ENCODE measurements around the gene ACMSD. TPM values are rescaled to one million over a fixed set of nuclear protein-coding genes. Genes with fewer than 3 reads are reported as not detected.

The ACMSD gene
- total RNA-seq, 4 donors from 2014 or later = not detected

DNA sequence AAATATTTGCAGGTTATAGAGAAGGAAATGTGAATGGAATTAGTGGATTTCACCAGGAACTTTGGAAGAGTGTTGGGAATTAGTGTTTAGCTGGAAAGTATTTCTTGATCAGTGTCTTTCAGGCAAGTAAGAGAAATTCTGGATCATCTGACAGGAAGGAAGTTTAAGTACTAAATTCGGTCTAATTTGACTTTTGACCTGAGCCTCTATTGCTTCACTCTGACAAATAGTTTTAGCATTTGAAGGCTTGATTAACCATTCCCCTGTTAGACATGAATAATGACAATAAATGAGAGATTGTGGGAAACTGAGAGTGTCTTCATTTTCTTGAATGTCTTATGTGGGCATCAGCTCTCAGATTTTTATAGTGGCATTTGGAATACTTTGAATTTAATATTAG, 96.2 kb downstream of the ACMSD start:
- Histone ChIP-seq H3K4me3 (no peak overlapping the region), H3K9me3 (no peaks in the 10 kb centered on the region), H3K27me3 (no peaks in the 10 kb centered on the region), H3K27ac (no peak overlapping the region), H3K36me3 (peaks cover 0 to 25% of the 10 kb centered on the region in 2 donors), H3K4me1 (peaks cover 0 to 77% (median 5%) of the 10 kb centered on the region in 3 donors)
- ATAC-seq = no peak
- TF ChIP-seq EP300 (IDR thresholded peaks at IDR 0.05) = no peak
- TF ChIP-seq, protein P1, sequence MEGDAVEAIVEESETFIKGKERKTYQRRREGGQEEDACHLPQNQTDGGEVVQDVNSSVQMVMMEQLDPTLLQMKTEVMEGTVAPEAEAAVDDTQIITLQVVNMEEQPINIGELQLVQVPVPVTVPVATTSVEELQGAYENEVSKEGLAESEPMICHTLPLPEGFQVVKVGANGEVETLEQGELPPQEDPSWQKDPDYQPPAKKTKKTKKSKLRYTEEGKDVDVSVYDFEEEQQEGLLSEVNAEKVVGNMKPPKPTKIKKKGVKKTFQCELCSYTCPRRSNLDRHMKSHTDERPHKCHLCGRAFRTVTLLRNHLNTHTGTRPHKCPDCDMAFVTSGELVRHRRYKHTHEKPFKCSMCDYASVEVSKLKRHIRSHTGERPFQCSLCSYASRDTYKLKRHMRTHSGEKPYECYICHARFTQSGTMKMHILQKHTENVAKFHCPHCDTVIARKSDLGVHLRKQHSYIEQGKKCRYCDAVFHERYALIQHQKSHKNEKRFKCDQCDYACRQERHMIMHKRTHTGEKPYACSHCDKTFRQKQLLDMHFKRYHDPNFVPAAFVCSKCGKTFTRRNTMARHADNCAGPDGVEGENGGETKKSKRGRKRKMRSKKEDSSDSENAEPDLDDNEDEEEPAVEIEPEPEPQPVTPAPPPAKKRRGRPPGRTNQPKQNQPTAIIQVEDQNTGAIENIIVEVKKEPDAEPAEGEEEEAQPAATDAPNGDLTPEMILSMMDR (IDR thresholded peaks at IDR 0.05) = no peak
- no peak for TF ChIP-seq POLR2A (IDR thresholded peaks at IDR 0.05)
- no peak for TF ChIP-seq POLR2AphosphoS5 (IDR thresholded peaks at IDR 0.05)
- 5 to 18% methylated on average over 1 of the region's 1 CpG for WGBS, 2 donors (ENCODE audit: low coverage in 1 of 2)

DNA sequence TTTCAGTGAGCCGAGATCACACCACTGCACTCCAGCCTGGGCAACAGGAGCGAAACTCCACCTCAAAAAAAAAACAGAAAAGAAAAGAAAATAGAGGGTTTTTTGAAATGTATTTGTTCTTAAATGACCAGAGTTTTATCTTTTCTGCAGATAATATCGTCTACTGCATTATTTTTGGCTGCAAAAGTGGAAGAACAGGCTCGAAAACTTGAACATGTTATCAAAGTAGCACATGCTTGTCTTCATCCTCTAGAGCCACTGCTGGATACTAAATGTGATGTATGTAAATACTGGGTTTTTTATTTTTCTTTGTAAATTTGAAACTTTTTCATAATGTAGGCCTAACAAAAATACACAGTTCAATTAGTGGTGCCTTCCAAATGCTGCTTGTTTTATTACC, 98.3 kb downstream of the ACMSD start:
- no peak for ATAC-seq
- WGBS, 2 donors (ENCODE audit: low coverage in 1 of 2) = 86 to 96% methylated on average over 2 to 4 of the region's 4 CpGs
- TF ChIP-seq EP300 (IDR thresholded peaks at IDR 0.05) = no peak
- TF ChIP-seq, protein P1 (IDR thresholded peaks at IDR 0.05) = no peak
- TF ChIP-seq POLR2A (IDR thresholded peaks at IDR 0.05) = no peak
- TF ChIP-seq POLR2AphosphoS5 (IDR thresholded peaks at IDR 0.05) = no peak
- Histone ChIP-seq H3K4me3 (no peak overlapping the region), H3K9me3 (no peaks in the 10 kb centered on the region), H3K27ac (no peak overlapping the region), H3K27me3 (no peaks in the 10 kb centered on the region), H3K36me3 (peaks cover 0 to 43% of the 10 kb centered on the region in 2 donors), H3K4me1 (peaks cover 0 to 62% (median 5%) of the 10 kb centered on the region in 3 donors)

DNA sequence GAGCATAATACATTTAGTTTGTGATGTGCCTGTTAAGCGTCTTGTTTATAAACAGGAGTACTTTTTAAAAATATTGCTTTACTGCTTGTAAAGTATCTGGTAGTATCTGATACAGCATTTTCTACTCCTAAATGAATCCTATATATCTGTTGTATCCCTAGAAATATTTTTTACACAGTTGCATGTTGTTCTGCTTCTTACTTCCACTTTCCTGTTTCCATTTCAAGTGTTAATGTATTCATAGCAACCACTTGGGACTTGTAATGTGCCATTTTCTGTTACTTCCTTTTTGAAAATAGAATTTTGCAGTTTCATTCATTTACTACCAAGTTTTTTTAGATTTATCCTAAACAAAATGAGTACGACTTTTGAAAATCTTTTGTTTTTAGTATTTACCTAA, 105.1 kb downstream of the ACMSD start:
- H3K36me3 ChIP-seq = peaks cover 0 to 71% of the 10 kb centered on the region in 2 donors
- WGBS, 2 donors (ENCODE audit: low coverage in 1 of 2) = 79 to 83% methylated on average over 2 of the region's 2 CpGs
- TF ChIP-seq, protein P1 (IDR thresholded peaks at IDR 0.05) = no peak
- TF ChIP-seq POLR2AphosphoS5 (IDR thresholded peaks at IDR 0.05) (no peak), POLR2A (IDR thresholded peaks at IDR 0.05) (no peak), EP300 (IDR thresholded peaks at IDR 0.05) (no peak)

DNA sequence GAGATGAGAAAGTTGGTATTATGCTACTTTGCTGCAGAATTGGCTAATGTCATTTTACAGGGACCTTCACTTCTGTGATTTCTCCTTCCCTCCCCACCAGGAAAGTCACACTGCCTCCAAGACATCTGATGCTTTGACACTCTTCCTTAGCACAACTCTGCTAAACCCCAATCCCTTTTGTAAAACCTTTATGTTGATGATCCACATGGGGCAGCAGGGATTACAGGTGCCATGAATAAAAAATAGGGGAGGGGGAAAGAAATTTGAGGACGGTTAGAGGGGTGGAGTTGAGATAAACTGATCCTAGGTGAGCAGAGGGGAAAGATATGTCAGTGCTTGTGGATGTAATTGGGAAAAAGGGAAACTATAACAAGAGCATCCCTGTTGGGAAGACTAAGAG, 106.6 kb downstream of the ACMSD start:
- no peaks in the 10 kb centered on the region for H3K27me3 ChIP-seq
- ATAC-seq = no peak
- TF ChIP-seq, protein P1 (IDR thresholded peaks at IDR 0.05) = no peak
- TF ChIP-seq POLR2AphosphoS5 (IDR thresholded peaks at IDR 0.05) (no peak), EP300 (IDR thresholded peaks at IDR 0.05) (no peak), POLR2A (IDR thresholded peaks at IDR 0.05) (no peak)
- H3K36me3 ChIP-seq = peaks cover 0 to 71% of the 10 kb centered on the region in 2 donors
- no peak overlapping the region for H3K27ac ChIP-seq
- WGBS, 2 donors (ENCODE audit: low coverage in 1 of 2) = 67 to 83% methylated on average over 1 of the region's 1 CpG
- H3K9me3 ChIP-seq = no peaks in the 10 kb centered on the region
- no peaks in the 10 kb centered on the region for H3K4me1 ChIP-seq
- no peak overlapping the region for H3K4me3 ChIP-seq

More for the DNA sequence above, 105.1 kb downstream of the ACMSD start:
- H3K27ac ChIP-seq = no peak overlapping the region
- H3K27me3 ChIP-seq = no peaks in the 10 kb centered on the region
- peaks cover 0 to under 1% (median 0%) of the 10 kb centered on the region in 3 donors for H3K4me1 ChIP-seq
- H3K9me3 ChIP-seq = no peaks in the 10 kb centered on the region
- H3K4me3 ChIP-seq = no peak overlapping the region
- ATAC-seq = no peak

DNA sequence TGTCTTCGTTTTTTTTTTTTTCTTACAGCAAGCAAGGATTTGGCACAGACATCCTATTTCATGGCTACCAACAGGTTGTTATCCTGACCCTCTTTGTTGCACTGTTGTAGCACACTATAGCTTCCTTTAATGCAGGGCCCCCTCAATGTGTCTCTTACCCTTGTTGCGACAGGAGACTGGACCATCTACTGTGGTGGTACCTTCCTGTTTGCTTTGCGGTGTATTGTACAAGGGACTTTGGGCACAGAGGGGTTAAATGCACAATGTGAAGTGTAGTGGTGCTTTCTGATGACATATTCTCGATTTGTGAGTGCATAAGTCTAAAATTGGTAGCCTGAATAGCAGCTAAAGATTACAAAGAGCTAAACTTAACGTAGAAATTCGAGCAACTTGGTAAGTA, 107.7 kb downstream of the ACMSD start:
- Histone ChIP-seq H3K27me3 (no peaks in the 10 kb centered on the region), H3K4me1 (no peaks in the 10 kb centered on the region), H3K27ac (no peak overlapping the region), H3K36me3 (peaks cover 0 to 69% of the 10 kb centered on the region in 2 donors), H3K4me3 (no peak overlapping the region), H3K9me3 (no peaks in the 10 kb centered on the region)
- WGBS, 2 donors (ENCODE audit: low coverage in 1 of 2) = 83 to 89% methylated on average over 5 to 6 of the region's 6 CpGs
- no peak for ATAC-seq
- TF ChIP-seq POLR2A (IDR thresholded peaks at IDR 0.05) = no peak
- TF ChIP-seq, protein P1 (IDR thresholded peaks at IDR 0.05) = no peak
- TF ChIP-seq POLR2AphosphoS5 (IDR thresholded peaks at IDR 0.05) = no peak
- no peak for TF ChIP-seq EP300 (IDR thresholded peaks at IDR 0.05)

Data from gastroesophageal sphincter (tissue), 4 donors.